ENCODE measurements around the gene TEKT2. TPM values are rescaled to one million over a fixed set of nuclear protein-coding genes. Genes with fewer than 3 reads are reported as not detected.

The TEKT2 gene
- polyA plus RNA-seq, 2 of the 4 experiments (the other 2 are of a cell fraction) = 0.08 TPM; not detected in 1

DNA sequence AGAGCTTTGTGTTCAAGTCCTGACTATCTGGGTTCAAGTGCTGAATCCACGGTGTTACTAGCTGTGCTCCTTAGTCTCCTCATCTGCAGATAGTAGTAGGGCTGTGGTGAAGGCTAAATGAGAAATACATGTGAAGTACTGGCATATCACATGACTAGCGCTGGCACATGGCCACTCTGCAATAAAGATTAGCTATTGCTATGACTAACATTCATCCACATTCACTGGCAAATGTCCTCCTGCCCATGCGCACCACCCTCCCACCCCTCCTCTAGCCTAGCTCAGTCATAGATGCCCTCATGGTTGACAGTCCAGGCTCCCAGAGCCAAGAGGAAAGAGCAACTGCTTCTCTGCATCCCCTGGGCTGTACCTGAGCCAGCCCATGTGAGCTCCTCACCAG lies 49.6 kb downstream of the TEKT2 start:
- POLR2A ChIA-PET = interaction anchor here (0.8 kb wide), 1 partner anchor 17 kb away, joined by 4 read pairs; no protein-coding TSS in a partner anchor
- FAIRE-seq = no peak
- 0 out of 3 replicates have a peak overlapping the region, but pooled peaks have one; percentile 17 for H3K4me2 ChIP-seq
- TF ChIP-seq, protein P1, sequence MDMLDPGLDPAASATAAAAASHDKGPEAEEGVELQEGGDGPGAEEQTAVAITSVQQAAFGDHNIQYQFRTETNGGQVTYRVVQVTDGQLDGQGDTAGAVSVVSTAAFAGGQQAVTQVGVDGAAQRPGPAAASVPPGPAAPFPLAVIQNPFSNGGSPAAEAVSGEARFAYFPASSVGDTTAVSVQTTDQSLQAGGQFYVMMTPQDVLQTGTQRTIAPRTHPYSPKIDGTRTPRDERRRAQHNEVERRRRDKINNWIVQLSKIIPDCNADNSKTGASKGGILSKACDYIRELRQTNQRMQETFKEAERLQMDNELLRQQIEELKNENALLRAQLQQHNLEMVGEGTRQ (IDR thresholded peaks at IDR 0.05) = peak; percentile 71
- TF ChIP-seq ZSCAN20 (CRISPR knock-in tag; IDR thresholded peaks at IDR 0.05) = no peak
- no peak overlapping the region for H3K4me3 ChIP-seq
- WGBS (ENCODE audit: missing lambda C conversion rate) = 82% methylated on average over 3 of the region's 3 CpGs
- ATAC-seq = peak; percentile 51 to 67
- peak overlapping the region in 1 of 2 experiments; percentile 60; a peak in 1 of 6 replicates for H3K27ac ChIP-seq
- H3K4me1 ChIP-seq = peaks cover 6% of the 10 kb centered on the region
- H3K9me3 ChIP-seq = no peaks in the 10 kb centered on the region
- peak; percentile 39 to 47 for DNase-seq (ENCODE audit: low read depth in 1 of 2, low spot score in 1 of 2)
- CTCF ChIA-PET = interaction anchor here (1.2 to 5.3 kb wide), 11 partner anchors 11 to 290 kb away, joined by 3 to 147 read pairs (median 7); partner anchors contain the start of gene TRAPPC3

DNA sequence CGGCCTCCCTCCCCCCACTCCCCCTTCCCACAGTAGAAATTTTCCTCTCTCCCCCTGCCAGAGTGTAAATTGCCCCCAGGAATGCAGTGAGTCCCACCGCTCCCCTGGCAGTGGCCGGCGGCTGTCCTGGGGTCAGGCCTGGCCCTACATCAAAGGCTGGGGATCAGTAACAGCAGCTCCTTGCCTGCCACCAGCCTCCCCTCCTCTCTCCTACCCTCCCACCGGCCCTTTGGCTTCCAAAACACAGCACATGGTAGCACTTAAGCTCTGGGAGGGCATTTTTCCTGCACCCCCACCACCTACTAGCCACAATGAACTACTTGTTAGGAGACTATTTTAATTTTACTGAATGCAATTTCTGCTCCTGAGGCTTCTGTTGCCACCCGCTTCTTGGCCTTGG lies 50.1 kb downstream of the TEKT2 start:
- Histone ChIP-seq H3K27ac (peak overlapping the region in 1 of 2 experiments; percentile 60; a peak in 1 of 6 replicates), H3K9me3 (no peaks in the 10 kb centered on the region), H3K4me1 (peaks cover 6% of the 10 kb centered on the region), H3K4me2 (no peak overlapping the region), H3K4me3 (no peak overlapping the region)
- ChIA-PET POLR2A (interaction anchor here (0.8 kb wide), 1 partner anchor 18 kb away, joined by 4 read pairs; no protein-coding TSS in a partner anchor), CTCF (interaction anchor here (0.6 to 5.3 kb wide), 19 partner anchors 11 to 1363 kb away, joined by 3 to 147 read pairs (median 4); partner anchors contain the start of gene TRAPPC3)
- 80% methylated on average over 4 of the region's 6 CpGs for WGBS (ENCODE audit: missing lambda C conversion rate)
- TF ChIP-seq NR3C1 (IDR thresholded peaks at IDR 0.05) (no peak), FOSB (CRISPR knock-in tag; IDR thresholded peaks at IDR 0.05) (no peak), NPAS2 (CRISPR knock-in tag; IDR thresholded peaks at IDR 0.05; ENCODE audit: borderline replicate concordance) (no peak), MAFK (IDR thresholded peaks at IDR 0.05; ENCODE audit: partially characterized antibody) (no peak), CBX8 (IDR thresholded peaks at IDR 0.05) (no peak)
- TF ChIP-seq, protein P2, sequence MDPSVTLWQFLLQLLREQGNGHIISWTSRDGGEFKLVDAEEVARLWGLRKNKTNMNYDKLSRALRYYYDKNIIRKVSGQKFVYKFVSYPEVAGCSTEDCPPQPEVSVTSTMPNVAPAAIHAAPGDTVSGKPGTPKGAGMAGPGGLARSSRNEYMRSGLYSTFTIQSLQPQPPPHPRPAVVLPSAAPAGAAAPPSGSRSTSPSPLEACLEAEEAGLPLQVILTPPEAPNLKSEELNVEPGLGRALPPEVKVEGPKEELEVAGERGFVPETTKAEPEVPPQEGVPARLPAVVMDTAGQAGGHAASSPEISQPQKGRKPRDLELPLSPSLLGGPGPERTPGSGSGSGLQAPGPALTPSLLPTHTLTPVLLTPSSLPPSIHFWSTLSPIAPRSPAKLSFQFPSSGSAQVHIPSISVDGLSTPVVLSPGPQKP (IDR thresholded peaks at IDR 0.05; ENCODE audit: low read depth, low read length) = no peak
- no peak for ATAC-seq
- no peak for FAIRE-seq
- no peak for DNase-seq (ENCODE audit: low read depth in 1 of 2, low spot score in 1 of 2)

DNA sequence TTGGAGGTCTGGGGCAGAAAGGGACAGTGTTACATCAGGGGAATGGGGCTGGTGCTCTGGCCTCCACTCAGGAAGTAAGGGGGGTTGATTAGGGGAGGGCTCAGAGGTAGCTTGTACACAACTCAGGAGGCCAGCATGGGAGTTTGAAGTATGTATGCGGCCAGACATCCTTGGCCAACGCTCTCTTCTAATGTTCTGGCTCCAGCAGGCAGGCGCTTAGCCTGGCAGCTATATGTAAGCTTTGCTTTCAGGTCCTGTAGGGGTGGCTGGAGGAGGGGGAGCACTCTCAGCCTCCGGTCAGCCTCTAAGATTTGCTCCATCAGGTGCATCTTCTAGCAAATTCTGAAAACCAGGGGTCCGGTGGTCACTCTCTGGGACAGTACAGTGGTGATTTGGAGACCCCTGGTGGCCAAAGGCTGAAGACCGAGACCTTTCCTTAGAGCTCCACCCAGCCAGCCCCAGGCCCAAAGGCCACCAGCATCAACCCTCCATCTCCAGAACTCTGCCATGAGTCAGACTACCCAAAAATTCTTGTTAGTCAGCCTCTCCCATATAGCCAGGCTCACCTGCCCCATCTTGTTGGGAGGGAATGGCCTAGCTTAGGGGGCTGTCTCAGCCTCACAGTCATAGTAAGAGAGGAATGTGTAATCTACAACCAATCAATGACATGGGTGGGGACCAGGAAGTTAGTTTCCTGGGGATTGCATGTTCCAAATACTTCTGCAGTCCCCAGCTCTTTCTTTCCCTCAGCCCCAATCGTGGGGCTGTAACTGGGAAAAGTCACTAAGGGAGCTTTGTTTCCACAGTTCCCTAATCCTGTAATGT lies 50.8 kb downstream of the TEKT2 start:
- no peak overlapping the region for H3K4me3 ChIP-seq
- ChIA-PET CTCF (interaction anchor here (0.6 to 5.3 kb wide), 30 partner anchors 10 to 1363 kb away, joined by 3 to 147 read pairs (median 4); partner anchors contain the start of gene TRAPPC3), POLR2A (no interaction called here)
- H3K4me1 ChIP-seq = peaks cover 6% of the 10 kb centered on the region
- peak; percentile 34 to 68 for DNase-seq (ENCODE audit: low read depth in 1 of 2, low spot score in 1 of 2)
- FAIRE-seq = no peak
- WGBS (ENCODE audit: missing lambda C conversion rate) = 64% methylated on average over 7 of the region's 7 CpGs
- H3K4me2 ChIP-seq = no peak overlapping the region
- TF ChIP-seq NR3C1 (IDR thresholded peaks at IDR 0.05) (no peak), PHF8 (IDR thresholded peaks at IDR 0.05; ENCODE audit: borderline replicate concordance, low read depth) (no peak), HOXB13 (CRISPR knock-in tag; IDR thresholded peaks at IDR 0.05; ENCODE audit: low read depth) (no peak), TP53 (CRISPR knock-in tag; IDR thresholded peaks at IDR 0.05) (no peak), SMC3 (IDR thresholded peaks at IDR 0.05) (peak; percentile 57), RAD21 (conservative IDR thresholded peaks at IDR 0.05 in 1 of 2, IDR thresholded peaks at IDR 0.05 in 1 of 2) (peak; percentile 53 to 66; a peak in 4 of 5 replicates)
- TF ChIP-seq, protein P3, sequence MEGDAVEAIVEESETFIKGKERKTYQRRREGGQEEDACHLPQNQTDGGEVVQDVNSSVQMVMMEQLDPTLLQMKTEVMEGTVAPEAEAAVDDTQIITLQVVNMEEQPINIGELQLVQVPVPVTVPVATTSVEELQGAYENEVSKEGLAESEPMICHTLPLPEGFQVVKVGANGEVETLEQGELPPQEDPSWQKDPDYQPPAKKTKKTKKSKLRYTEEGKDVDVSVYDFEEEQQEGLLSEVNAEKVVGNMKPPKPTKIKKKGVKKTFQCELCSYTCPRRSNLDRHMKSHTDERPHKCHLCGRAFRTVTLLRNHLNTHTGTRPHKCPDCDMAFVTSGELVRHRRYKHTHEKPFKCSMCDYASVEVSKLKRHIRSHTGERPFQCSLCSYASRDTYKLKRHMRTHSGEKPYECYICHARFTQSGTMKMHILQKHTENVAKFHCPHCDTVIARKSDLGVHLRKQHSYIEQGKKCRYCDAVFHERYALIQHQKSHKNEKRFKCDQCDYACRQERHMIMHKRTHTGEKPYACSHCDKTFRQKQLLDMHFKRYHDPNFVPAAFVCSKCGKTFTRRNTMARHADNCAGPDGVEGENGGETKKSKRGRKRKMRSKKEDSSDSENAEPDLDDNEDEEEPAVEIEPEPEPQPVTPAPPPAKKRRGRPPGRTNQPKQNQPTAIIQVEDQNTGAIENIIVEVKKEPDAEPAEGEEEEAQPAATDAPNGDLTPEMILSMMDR (IDR thresholded peaks at IDR 0.05) = peak; percentile 58
- no peaks in the 10 kb centered on the region for H3K9me3 ChIP-seq
- no peak overlapping the region for H3K27ac ChIP-seq
- ATAC-seq = peak; percentile 77 to 94
